Sigmoid colon (tissue), 4 donors: ENCODE data around the gene DOK6.

ENCODE experiments used
- EP300 ChIP-seq, 4 donors: sonication (generic); formaldehyde crosslinking; IDR thresholded peaks; one replicate each; pipeline ENCODE4 v1.6.1; 2017; ENCODE audit warnings: antibody characterized with exemption in 4 of 4
- POLR2A ChIP-seq, 2 donors: fragments of 450-650 bp; IDR thresholded peaks; one replicate each; pipeline ENCODE4 v1.6.1; 2016; ENCODE audit warnings: antibody characterized with exemption in 2 of 2, mild to moderate bottlenecking in 2 of 2, moderate library complexity in 2 of 2
- POLR2AphosphoS5 ChIP-seq, 4 donors: sonication (generic); formaldehyde crosslinking; IDR thresholded peaks; one replicate each; pipeline ENCODE4 v1.6.1; 2017; ENCODE audit warnings: antibody characterized with exemption in 4 of 4
- TF ChIP-seq, protein P1 (sequence below), 4 experiments: fragments of 450-650 bp in 3 of 4; fragments of 200-600 bp in 1 of 4; IDR thresholded peaks; one replicate each; pipeline ENCODE4 v1.5.1; 2016 to 2019; ENCODE audit warnings: antibody characterized with exemption in 4 of 4, mild to moderate bottlenecking in 3 of 4, moderate library complexity in 2 of 4

- TF ChIP-seq, protein P1, sequence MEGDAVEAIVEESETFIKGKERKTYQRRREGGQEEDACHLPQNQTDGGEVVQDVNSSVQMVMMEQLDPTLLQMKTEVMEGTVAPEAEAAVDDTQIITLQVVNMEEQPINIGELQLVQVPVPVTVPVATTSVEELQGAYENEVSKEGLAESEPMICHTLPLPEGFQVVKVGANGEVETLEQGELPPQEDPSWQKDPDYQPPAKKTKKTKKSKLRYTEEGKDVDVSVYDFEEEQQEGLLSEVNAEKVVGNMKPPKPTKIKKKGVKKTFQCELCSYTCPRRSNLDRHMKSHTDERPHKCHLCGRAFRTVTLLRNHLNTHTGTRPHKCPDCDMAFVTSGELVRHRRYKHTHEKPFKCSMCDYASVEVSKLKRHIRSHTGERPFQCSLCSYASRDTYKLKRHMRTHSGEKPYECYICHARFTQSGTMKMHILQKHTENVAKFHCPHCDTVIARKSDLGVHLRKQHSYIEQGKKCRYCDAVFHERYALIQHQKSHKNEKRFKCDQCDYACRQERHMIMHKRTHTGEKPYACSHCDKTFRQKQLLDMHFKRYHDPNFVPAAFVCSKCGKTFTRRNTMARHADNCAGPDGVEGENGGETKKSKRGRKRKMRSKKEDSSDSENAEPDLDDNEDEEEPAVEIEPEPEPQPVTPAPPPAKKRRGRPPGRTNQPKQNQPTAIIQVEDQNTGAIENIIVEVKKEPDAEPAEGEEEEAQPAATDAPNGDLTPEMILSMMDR (IDR thresholded peaks at IDR 0.05), result no peak
- TF ChIP-seq POLR2A (IDR thresholded peaks at IDR 0.05) (no peak), POLR2AphosphoS5 (IDR thresholded peaks at IDR 0.05) (no peak), EP300 (IDR thresholded peaks at IDR 0.05) (no peak)
Measured at GRCh38 chr18:69402533-69402989, 1.9 kb downstream of the DOK6 start.
